Endometrium (tissue), 2 donors: ENCODE data around the gene LRRC19.

Experiments used
- FAIRE-seq: peaks from 2 replicates; lab custom pipeline; 2012; peaks lifted over from hg19 to GRCh38; lab: Jason Lieb, UNC
- donor health status: control.
- donor health status: control.

LRRC19 gene

DNA sequence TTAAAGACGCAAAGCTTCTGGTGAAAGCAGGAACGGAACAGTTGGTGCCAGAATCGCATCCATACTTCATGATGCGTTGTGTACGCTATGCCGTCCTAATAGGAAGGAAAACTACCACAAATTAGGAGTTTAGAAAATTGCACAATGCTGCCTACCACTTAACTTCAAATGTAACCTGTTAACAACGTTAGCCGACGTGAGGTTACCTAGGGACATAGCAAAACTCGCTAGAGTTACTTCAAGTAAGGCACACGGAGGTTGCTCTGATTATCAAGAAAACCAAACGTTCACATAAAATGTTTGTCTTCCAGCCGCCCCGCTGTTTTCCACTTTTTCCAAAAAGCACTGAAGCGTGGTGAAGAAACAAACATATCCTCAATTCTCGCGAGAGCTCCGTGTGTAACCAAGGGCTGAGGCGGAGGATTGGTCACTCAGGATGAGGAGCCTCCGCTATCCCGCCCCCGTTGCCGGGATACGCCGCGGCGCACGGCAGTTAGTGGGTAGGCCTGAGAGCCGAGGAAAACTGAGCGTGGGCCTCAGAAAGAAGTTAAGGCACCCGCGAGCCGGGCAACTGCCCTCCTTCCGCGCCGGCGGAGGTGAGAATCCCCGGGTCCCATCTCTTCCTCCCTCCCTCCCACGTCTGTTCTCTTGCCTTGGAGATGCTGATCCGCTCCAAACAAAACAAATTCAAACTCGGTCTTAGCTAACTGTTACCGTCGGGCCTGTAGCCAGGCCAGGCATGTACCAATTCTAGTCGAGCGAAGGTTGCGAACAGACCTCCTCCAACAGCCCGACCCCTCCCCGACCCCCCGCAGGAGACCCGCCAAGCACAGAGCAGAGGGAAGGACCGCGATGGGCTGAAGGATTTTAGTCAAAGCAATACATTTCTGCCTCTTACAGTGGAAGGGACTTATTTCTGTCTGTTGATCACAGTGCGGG, 49.3 kb downstream of the LRRC19 start, which contains the start of gene IFT74:
TSS of gene IFT74 (plus strand) at position 492 of the 939 bp plus-strand sequence. CDS start 5,556 bp downstream, outside the sequence.
- peak; percentile 95 for FAIRE-seq

DNA sequence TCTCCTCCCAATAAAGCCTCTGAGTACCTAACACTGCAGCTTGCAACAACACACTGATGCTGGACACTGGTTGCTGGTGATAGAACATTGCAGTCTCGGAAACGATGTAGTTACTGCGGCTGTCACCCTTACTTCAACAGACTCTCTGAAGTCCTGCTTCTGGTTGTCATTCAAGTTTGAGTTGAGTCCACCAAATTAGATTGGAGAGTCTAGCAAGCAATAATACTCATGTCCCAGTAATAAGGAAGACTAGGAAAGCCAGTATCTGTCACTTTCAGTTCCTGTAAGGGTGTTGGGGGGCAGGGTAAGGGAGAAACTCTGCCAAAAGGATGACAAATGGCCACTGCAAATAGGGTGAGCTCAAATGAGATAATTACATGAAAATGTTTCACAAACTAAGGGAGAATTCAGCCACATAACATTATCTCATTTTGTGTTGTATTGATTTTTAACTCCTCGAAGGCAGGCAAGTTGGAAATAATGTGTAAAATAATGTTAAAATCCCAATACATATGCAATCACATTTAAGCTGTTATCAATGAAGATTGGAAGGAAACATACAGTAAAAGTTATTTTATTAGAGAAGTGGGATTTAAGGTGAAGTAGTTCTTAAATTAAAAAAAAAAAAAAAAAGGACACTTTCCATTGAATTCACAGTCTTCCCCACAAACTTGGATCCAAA, 50.1 kb downstream of the LRRC19 start:
- FAIRE-seq: peak; percentile 50

GRCh38 chr9:26954050-26954508, 51.4 kb downstream of the LRRC19 start:
- no peak for FAIRE-seq

DNA sequence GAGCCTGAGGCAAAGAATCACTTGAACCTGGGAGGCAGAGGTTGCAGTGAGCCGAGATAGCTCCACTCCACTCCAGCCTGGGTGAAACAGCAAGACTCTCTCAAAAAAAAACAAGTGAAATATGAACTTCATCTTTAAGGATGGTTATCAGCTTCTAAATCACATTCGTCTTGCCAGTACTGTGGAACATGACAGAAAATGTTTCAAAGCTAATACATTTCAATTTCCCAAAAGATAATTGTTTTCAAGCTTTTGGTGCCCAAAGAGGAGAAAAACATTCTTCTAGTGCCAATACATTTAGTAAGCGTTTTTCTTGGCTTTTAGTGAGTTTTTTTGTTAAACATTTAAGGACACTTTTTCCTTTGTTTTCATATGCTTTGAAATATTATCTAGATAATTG, 53.7 kb downstream of the LRRC19 start:
- FAIRE-seq: no peak

DNA sequence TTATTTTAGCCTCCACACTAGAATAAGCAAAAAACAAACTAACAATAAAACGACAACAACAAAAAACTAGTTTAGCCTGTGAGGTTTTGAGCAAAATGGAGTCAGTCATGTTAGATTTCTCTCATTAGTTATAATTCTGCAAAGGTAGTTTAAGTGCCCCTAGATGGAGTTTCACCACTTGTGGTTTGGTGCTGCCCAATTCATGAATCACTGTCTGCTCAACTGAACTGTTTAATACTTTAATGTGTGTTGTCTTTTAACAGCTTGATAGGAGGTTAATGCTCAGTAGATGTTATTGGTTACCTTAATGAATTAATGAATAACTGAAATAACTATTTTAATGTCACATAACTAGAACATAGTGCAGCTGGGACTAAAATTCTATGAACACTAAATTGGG, 55.0 kb downstream of the LRRC19 start:
- FAIRE-seq: no peak

DNA sequence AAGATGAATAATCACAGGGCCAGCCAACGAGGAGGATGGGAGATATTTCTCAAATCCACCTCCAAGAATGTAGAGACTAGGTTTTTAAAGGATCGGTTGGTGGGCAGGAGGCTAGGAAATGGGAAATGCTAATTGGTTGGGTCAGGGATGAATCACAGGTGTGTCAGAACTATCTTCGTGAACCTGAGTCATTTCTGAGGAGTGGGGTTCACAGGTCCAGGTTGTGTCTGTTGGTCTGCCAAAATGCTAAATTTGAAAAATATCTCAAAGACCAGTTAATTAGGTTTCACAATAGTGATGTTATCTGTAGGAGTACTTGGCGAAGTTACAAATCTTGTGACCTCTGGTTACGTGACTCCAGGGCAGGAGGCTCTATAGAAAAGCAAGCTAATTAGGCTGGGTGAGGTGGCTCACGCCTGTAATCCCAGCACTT, 55.8 kb downstream of the LRRC19 start:
- no peak for FAIRE-seq

DNA sequence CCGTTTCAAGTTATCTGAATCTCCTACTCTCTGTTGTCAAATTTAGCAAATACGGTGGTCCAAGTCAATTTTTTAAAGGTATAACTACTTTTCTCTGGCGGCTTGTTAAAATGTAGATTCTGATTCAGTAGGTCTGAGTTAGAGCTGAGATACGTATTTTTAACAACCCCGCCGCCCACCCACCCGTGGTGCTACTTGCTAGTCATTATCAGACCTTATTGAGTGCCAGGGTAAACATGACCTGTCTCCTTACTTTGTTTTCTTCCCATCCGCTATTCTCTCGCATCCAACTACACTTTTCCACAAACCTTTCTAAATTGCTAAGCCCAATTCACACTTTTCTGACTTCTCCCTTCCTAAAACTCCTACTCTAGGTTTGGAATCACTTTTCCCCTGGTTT, 57.7 kb downstream of the LRRC19 start:
- FAIRE-seq: no peak

DNA sequence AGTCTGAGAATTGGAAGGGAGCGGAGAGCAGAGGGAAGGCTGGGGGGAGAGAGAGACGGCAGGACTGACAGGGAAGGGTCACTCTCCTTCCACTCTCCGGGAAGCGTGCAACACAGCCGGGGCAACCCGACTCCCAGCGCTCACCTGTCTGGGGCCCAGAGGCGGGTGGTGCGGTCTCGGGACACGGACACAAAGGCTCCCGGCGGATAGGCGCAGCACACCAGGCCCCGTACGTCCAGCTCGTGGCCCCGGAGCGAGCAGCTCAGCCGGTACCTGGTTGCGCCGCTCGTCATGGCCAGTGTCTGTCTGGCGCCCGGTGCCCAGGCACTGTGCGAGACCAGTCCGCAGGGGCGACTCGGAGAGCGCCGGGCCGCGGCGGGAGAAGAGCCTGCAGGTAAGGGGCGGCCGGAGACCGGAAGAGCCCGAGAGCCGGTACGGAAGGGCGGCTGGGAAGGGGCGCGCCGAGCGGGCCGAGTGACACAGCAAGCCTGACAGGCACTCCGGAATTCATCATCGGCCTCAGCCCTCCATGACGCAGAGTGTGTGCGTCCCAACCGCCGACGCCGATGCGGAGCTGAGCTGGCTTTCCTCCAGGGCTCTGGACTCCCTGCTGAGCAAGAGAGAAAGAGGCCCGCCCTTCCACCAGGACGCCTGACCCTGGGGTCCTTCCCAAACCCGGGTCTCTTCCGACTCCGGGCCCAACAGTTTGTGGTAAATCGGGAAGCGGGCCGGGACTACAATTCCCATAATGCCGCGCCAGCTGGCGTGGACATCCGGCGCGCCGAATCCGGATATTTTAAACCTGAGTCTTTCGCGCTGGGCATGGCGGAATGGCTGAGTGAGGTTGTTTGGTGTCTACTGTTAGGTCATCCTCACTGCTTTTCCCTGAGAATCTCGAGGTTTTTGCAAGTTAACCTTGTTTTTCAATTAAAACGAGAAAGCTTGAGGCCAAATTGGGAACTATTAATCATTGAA, 58.4 kb downstream of the LRRC19 start, which contains the start of gene PLAA:
TSS of gene PLAA (minus strand) at position 490 of the 975 bp plus-strand sequence. CDS start at position 293, 197 bp downstream.
- FAIRE-seq: no peak

GRCh38 chr9:26945591-26945990, 59.9 kb downstream of the LRRC19 start:
- no peak for FAIRE-seq
